Measurements from ENCODE around the gene ASTN1. TPM values are rescaled to one million over a fixed set of nuclear protein-coding genes. Genes with fewer than 3 reads are reported as not detected.

Gene ASTN1
- polyA plus RNA-seq, 1 of the 3 experiments (the other 2 are of a cell fraction), result 0.13 TPM

DNA sequence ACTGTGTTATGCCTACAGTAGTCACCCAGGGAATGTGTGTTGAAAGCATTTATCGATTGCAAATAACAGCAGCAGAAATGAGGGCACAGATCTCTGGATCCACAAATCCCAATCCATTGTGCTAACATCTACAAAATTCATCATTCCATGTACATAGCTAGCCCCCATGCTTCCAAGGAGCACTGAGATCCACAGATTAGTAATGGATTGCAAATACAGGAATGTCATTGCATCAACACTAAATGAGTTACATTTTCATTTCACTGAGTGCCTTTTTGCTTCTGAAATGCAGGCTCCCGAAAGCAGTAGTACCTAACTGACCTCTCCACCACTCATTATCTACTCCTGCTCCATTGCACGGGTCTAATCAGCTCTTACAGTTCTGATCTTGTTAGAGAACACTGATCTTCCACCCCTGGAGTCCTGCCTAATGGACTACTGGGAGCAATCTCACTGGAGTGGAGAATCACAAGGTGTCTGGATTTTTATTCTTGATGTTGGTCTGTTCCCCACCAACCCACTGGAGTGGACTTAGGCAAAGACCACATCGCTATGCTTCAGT is 30.5 kb downstream of the ASTN1 start (continued):
- TF ChIP-seq, protein P1, sequence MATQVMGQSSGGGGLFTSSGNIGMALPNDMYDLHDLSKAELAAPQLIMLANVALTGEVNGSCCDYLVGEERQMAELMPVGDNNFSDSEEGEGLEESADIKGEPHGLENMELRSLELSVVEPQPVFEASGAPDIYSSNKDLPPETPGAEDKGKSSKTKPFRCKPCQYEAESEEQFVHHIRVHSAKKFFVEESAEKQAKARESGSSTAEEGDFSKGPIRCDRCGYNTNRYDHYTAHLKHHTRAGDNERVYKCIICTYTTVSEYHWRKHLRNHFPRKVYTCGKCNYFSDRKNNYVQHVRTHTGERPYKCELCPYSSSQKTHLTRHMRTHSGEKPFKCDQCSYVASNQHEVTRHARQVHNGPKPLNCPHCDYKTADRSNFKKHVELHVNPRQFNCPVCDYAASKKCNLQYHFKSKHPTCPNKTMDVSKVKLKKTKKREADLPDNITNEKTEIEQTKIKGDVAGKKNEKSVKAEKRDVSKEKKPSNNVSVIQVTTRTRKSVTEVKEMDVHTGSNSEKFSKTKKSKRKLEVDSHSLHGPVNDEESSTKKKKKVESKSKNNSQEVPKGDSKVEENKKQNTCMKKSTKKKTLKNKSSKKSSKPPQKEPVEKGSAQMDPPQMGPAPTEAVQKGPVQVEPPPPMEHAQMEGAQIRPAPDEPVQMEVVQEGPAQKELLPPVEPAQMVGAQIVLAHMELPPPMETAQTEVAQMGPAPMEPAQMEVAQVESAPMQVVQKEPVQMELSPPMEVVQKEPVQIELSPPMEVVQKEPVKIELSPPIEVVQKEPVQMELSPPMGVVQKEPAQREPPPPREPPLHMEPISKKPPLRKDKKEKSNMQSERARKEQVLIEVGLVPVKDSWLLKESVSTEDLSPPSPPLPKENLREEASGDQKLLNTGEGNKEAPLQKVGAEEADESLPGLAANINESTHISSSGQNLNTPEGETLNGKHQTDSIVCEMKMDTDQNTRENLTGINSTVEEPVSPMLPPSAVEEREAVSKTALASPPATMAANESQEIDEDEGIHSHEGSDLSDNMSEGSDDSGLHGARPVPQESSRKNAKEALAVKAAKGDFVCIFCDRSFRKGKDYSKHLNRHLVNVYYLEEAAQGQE (IDR thresholded peaks at IDR 0.05; ENCODE audit: low read depth, low read length), result no peak

DNA sequence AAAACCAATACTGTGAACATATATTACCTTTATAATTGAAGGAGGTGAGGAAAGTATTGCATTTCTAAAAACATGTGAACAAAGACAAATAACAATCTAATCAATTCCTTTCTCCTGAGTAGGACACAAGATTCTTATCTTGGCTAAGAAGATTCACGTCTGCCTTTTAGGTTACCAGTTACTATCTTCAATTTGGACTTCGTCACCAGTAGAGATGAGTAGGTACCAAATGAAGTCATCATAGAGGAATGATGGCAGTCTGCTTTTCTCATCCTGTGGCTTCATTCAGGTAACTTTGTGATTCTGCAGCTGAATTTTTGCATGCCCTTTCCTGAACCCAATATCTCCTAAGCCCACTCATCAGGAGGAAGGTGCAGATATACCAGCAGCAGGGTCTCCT is 32.4 kb downstream of the ASTN1 start:
- Histone ChIP-seq H3K79me2 (ENCODE audit: insufficient read depth) (no peaks in the 10 kb centered on the region), H3K9ac (no peak overlapping the region), H3K27ac (ENCODE audit: low read depth in 2 of 2, low read length in 1 of 2) (no peak overlapping the region), H3F3A (replicated peaks; ENCODE audit: insufficient read depth) (no peaks in the 10 kb centered on the region), H3K4me3 (ENCODE audit: low read depth in 2 of 2, low read length in 1 of 2) (no peak overlapping the region), H2AFZ (ENCODE audit: low read depth) (no peak overlapping the region), H3K4me1 (ENCODE audit: control insufficient read depth in 1 of 2, insufficient read depth in 2 of 2, low read depth in 1 of 2, low read length in 1 of 2) (peaks cover 0 to 18% of the 10 kb centered on the region in 2 experiments; a peak in 2 of 4 replicates), H3K27me3 (ENCODE audit: insufficient read depth) (no peaks in the 10 kb centered on the region), H3K9me2 (no peaks in the 10 kb centered on the region), H3K9me3 (no peaks in the 10 kb centered on the region), H4K20me1 (ENCODE audit: insufficient read depth) (no peaks in the 10 kb centered on the region), H3K4me2 (no peak overlapping the region), H3K36me3 (replicated peaks in 1 of 2; ENCODE audit: control insufficient read depth in 1 of 2, insufficient read depth in 2 of 2, low read length in 1 of 2) (peaks cover 0 to 2% of the 10 kb centered on the region in 2 experiments)
- WGBS (ENCODE audit: low lambda C conversion rate), result 34% methylated on average over 2 of the region's 2 CpGs
- POLR2A ChIA-PET, result no interaction called here
- no peak for DNase-seq
- no peak for TF ChIP-seq MEF2A (IDR thresholded peaks at IDR 0.05; ENCODE audit: borderline replicate concordance, low read depth)
- TF ChIP-seq ELF1 (IDR thresholded peaks at IDR 0.05), result no peak
- no peak for TF ChIP-seq GATA2 (CRISPR knock-in tag; IDR thresholded peaks at IDR 0.05)
- TF ChIP-seq USF1 (IDR thresholded peaks at IDR 0.05; ENCODE audit: borderline replicate concordance, low read depth), result no peak
- no peak for TF ChIP-seq FOXJ3 (CRISPR knock-in tag; IDR thresholded peaks at IDR 0.05)
- TF ChIP-seq, protein P1 (IDR thresholded peaks at IDR 0.05; ENCODE audit: low read depth, low read length), result no peak
- no peak for TF ChIP-seq NFIC (IDR thresholded peaks at IDR 0.05; ENCODE audit: borderline replicate concordance)
- TF ChIP-seq, protein P2, sequence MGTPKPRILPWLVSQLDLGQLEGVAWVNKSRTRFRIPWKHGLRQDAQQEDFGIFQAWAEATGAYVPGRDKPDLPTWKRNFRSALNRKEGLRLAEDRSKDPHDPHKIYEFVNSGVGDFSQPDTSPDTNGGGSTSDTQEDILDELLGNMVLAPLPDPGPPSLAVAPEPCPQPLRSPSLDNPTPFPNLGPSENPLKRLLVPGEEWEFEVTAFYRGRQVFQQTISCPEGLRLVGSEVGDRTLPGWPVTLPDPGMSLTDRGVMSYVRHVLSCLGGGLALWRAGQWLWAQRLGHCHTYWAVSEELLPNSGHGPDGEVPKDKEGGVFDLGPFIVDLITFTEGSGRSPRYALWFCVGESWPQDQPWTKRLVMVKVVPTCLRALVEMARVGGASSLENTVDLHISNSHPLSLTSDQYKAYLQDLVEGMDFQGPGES (IDR thresholded peaks at IDR 0.05; ENCODE audit: low read depth, low read length), result no peak
- CTCF ChIA-PET, result no interaction called here
